Suprapubic skin (tissue), 3 donors: Measurements from ENCODE around the gene ESR2.

Source experiments
- POLR2AphosphoS5 ChIP-seq, 3 donors: sonication (generic); formaldehyde crosslinking; IDR thresholded peaks; one replicate each; pipeline ENCODE4 v1.6.1; 2017; ENCODE audit warnings: antibody characterized with exemption in 3 of 3
- TF ChIP-seq, protein P1 (sequence below), 2 donors: fragments of 200-600 bp in 1 of 2; fragments of 450-650 bp in 1 of 2; sonication (generic) in 1 of 2; IDR thresholded peaks; one replicate each; pipeline ENCODE4 v1.5.1; 2016 to 2019; ENCODE audit warnings: antibody characterized with exemption in 2 of 2, mild to moderate bottlenecking in 1 of 2, moderate library complexity in 1 of 2

DNA sequence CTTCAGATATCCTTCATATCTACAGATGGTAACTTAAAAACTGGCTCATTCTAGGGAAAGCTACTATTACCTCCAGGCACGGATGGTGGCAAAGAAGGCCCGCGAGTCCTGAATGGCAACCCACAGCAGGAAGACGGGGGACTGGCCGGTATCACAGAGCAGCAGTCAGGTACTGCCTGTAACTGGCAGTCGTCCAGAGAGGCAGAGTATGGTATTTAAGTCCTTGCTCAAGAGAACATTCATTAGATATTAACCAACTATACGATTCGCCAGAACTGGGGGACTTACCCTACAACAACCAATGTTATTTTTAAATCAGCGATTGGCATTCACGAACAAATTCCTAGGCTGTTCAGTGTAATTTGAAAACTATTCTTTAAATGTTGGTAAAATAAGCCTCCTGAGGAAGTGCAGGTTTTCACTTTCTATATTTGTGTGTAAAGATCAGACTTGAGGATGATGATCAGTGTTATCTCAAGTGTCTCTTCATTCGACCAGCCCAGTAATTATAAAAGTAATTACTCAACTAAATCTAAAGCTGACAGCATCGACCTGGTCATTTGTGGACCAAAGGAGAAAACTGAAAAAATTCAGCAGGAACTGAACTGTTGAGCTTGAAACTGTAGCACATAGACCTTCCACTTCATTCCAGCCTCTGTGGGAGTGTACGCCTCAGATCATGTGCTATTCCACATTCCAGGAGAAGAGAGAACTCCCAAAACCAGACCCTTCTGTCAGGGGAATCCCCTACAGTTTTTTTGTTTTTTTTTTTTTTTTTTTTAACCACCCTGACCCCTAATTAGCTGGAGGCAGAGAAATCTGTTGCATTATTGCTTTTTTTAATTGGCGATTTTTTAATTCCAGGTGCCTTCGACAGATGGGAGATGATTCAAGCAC lies 75.6 kb downstream of the ESR2 start:
- TF ChIP-seq, protein P1, sequence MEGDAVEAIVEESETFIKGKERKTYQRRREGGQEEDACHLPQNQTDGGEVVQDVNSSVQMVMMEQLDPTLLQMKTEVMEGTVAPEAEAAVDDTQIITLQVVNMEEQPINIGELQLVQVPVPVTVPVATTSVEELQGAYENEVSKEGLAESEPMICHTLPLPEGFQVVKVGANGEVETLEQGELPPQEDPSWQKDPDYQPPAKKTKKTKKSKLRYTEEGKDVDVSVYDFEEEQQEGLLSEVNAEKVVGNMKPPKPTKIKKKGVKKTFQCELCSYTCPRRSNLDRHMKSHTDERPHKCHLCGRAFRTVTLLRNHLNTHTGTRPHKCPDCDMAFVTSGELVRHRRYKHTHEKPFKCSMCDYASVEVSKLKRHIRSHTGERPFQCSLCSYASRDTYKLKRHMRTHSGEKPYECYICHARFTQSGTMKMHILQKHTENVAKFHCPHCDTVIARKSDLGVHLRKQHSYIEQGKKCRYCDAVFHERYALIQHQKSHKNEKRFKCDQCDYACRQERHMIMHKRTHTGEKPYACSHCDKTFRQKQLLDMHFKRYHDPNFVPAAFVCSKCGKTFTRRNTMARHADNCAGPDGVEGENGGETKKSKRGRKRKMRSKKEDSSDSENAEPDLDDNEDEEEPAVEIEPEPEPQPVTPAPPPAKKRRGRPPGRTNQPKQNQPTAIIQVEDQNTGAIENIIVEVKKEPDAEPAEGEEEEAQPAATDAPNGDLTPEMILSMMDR (IDR thresholded peaks at IDR 0.05), result no peak
- TF ChIP-seq POLR2AphosphoS5 (IDR thresholded peaks at IDR 0.05), result no peak
